GM23248 (cell line): ENCODE results near the gene SLC17A7.

Source experiments
- EZH2 ChIP-seq: fragments of 200-600 bp; sonication (generic); IDR thresholded peaks from 2 replicates; pipeline ENCODE4 v1.6.1; 2018; ENCODE audit warnings: antibody characterized with exemption, mild to moderate bottlenecking; ENCODE audit not compliant: insufficient read depth, poor library complexity, severe bottlenecking
- EZH2phosphoT487 ChIP-seq: fragments of 200-600 bp; sonication (generic); IDR thresholded peaks from 2 replicates; pipeline ENCODE4 v1.6.1; 2018; ENCODE audit warnings: antibody characterized with exemption, moderate library complexity, mild to moderate bottlenecking, low read depth; ENCODE audit not compliant: insufficient read depth

GRCh38 chr19:49420227-49420626 lies 21.1 kb downstream of the SLC17A7 start:
- no peak for TF ChIP-seq EZH2phosphoT487
- no peak for TF ChIP-seq EZH2
